GM19023 (cell line): ENCODE measurements around the gene FETUB.
A peak's percentile ranks its signal among the peaks of the same experiment; 100 is the strongest.
"Not testable (repeated sequence)": the region's sequence is repeated elsewhere in the genome, so short reads cannot be mapped to it uniquely, and the experiment has no call there.

Source experiments
- ATAC-seq: cut with Tn5 transposase; IDR thresholded peaks from one replicate; pipeline ENCODE4 v1.9.1; 2021; ENCODE audit warnings: mild to moderate bottlenecking, moderate library complexity; ENCODE audit not compliant: unreplicated experiment

FETUB gene

GRCh38 chr3:186630950-186631641 is 9.1 kb upstream of the FETUB start:
- ATAC-seq: no peak

- ATAC-seq: no peak
These were observed 6.7 kb upstream of the FETUB start for GRCh38 chr3:186633481-186633880.

- ATAC-seq: not testable (repeated sequence)
These were observed 6.0 kb upstream of the FETUB start for GRCh38 chr3:186634207-186634606.

- ATAC-seq: no peak
These were observed 4.7 kb upstream of the FETUB start for GRCh38 chr3:186635532-186635931.

GRCh38 chr3:186636536-186636935 is 3.7 kb upstream of the FETUB start:
- no peak for ATAC-seq

GRCh38 chr3:186637686-186638085 is 2.5 kb upstream of the FETUB start:
- ATAC-seq: no peak

GRCh38 chr3:186638259-186638658 is 1.9 kb upstream of the FETUB start:
- ATAC-seq: no peak

- no peak for ATAC-seq
These were observed 247 bp downstream of the FETUB start for GRCh38 chr3:186640473-186640818.

GRCh38 chr3:186640929-186641328 is 730 bp downstream of the FETUB start:
- ATAC-seq: no peak

GRCh38 chr3:186642014-186642413 is 1.8 kb downstream of the FETUB start:
- no peak for ATAC-seq

GRCh38 chr3:186643493-186643892 is 3.3 kb downstream of the FETUB start:
- ATAC-seq: no peak

GRCh38 chr3:186644683-186645082 is 4.5 kb downstream of the FETUB start:
- no peak for ATAC-seq

- ATAC-seq: no peak
These were observed 5.9 kb downstream of the FETUB start for GRCh38 chr3:186646106-186646505.

- no peak for ATAC-seq
These were observed 6.6 kb downstream of the FETUB start for GRCh38 chr3:186646841-186647240.

- ATAC-seq: no peak
These were observed 8.7 kb downstream of the FETUB start for GRCh38 chr3:186648851-186649250.

GRCh38 chr3:186651678-186652215 is 11.5 kb downstream of the FETUB start:
- no peak for ATAC-seq

GRCh38 chr3:186653080-186653707 is 13.0 kb downstream of the FETUB start:
- peak; percentile 92 for ATAC-seq

GRCh38 chr3:186653984-186654383 is 13.8 kb downstream of the FETUB start:
- ATAC-seq: no peak

- no peak for ATAC-seq
These were observed 23.3 kb downstream of the FETUB start for GRCh38 chr3:186663361-186664118.

- no peak for ATAC-seq
These were observed 23.9 kb downstream of the FETUB start for GRCh38 chr3:186664119-186664495.

GRCh38 chr3:186664506-186664905 is 24.3 kb downstream of the FETUB start:
- ATAC-seq: no peak
